ENCODE measurements around the gene FSTL4.

DNA sequence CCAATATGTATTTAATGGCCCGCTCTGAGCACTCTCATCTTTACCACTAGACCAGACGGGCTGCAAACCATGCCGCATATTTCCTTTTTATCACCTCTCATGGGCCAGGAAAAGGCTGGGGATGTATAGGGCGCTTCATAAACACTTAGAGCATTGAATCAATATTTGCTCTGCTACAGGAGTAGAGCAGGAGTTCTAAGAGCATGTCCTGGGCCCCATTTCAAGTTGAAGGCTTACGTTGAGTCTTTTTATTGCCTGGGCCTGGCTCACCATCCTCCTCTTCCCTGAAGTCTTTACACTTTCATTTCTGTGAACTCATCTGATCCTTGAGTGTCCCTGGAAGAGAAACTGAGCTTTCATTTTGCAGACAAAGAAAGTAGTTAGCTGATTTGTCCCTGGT is 112.4 kb downstream of the FSTL4 start:
- TF ChIP-seq, protein P1, sequence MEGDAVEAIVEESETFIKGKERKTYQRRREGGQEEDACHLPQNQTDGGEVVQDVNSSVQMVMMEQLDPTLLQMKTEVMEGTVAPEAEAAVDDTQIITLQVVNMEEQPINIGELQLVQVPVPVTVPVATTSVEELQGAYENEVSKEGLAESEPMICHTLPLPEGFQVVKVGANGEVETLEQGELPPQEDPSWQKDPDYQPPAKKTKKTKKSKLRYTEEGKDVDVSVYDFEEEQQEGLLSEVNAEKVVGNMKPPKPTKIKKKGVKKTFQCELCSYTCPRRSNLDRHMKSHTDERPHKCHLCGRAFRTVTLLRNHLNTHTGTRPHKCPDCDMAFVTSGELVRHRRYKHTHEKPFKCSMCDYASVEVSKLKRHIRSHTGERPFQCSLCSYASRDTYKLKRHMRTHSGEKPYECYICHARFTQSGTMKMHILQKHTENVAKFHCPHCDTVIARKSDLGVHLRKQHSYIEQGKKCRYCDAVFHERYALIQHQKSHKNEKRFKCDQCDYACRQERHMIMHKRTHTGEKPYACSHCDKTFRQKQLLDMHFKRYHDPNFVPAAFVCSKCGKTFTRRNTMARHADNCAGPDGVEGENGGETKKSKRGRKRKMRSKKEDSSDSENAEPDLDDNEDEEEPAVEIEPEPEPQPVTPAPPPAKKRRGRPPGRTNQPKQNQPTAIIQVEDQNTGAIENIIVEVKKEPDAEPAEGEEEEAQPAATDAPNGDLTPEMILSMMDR (IDR thresholded peaks at IDR 0.05) = no peak
- TF ChIP-seq POLR2A (IDR thresholded peaks at IDR 0.05) = no peak

Data from Peyer's patch (tissue), 4 donors.